HCT116 (cell line): ENCODE measurements around the gene SOCS7. TPM values are rescaled to one million over a fixed set of nuclear protein-coding genes. Genes with fewer than 3 reads are reported as not detected.

ENCODE experiments used
- ATAC-seq: fragments of 200-7000 bp; cut with Tn5 transposase; 2 replicates; pipeline ENCODE4 v1.9.1; 2020; ENCODE audit warnings: mild to moderate bottlenecking, moderate library complexity
- BruUV-seq: library from RNA; stranded (reverse); fragments of 400-500 nt; replicated peaks from 2 replicates; lab custom pipeline; 2021; lab: Mats Ljungman, UMichigan
- CTCF ChIA-PET: fragments of 300-600 bp; sonication (Branson Sonifier 250); formaldehyde crosslinking; loops from one replicate; lab custom pipeline; 2021; ENCODE audit warnings: antibody characterized with exemption; lab: Charles Lee
- POLR2A ChIA-PET: fragments of 300-600, 350-600 bp; sonication (Branson Sonifier 250); formaldehyde crosslinking; loops from one replicate; lab custom pipeline; 2021; ENCODE audit warnings: antibody characterized with exemption; lab: Charles Lee
- RAD21 ChIA-PET, 2 experiments: fragments of 300-600 bp; sonication (Branson Sonifier 250); formaldehyde crosslinking; loops; one replicate each; lab custom pipeline; 2023; ENCODE audit warnings: low total read pairs in 2 of 2; ENCODE audit not compliant: uncharacterized antibody in 2 of 2, unreplicated experiment in 2 of 2, low non-redundant PET in 1 of 2; lab: Charles Lee
- DNase-seq: peaks from one replicate; pipeline ENCODE4 v3.0.0-alpha.2; 2010; ENCODE audit warnings: low read depth, low spot score
- H2AFZ ChIP-seq: fragments of 200-600 bp; shearing (Covaris generic), sonication (generic); 2 replicates; pipeline ENCODE4 v1.6.1; 2017; ENCODE audit warnings: low read depth, mixed run types, mixed read lengths, antibody characterized with exemption, low read length; ENCODE audit not compliant: poor library complexity, severe bottlenecking
- H3K27ac ChIP-seq: 2 replicates; pipeline ENCODE4 v1.5.1; 2012; ENCODE audit warnings: low read depth, low read length
- H3K27me3 ChIP-seq: fragments of 200-600 bp; sonication (generic); 2 replicates; pipeline ENCODE4 v1.6.1; 2016; ENCODE audit warnings: mixed run types, low read length, mixed read lengths; ENCODE audit not compliant: insufficient read depth
- H3K36me3 ChIP-seq, 2 experiments: fragments of 200-500 bp in 1 of 2; fragments of 200-600 bp in 1 of 2; sonication (Bioruptor generic) in 1 of 2; sonication (generic) in 1 of 2; 2 replicates each; pipeline versions ENCODE4 v1.5.1 to v1.6.1; 2014 to 2016; ENCODE audit warnings: low read length in 2 of 2, inconsistent platforms in 1 of 2, mixed read lengths in 1 of 2, mixed run types in 1 of 2; ENCODE audit not compliant: insufficient read depth in 2 of 2, control insufficient read depth in 1 of 2
- H3K4me1 ChIP-seq, 2 experiments: fragments of 200-600 bp in 1 of 2; sonication (generic) in 1 of 2; 2 replicates each; pipeline versions ENCODE4 v1.5.1 to v1.6.1; 2012 to 2017; ENCODE audit warnings: low read length in 2 of 2, inconsistent platforms in 1 of 2, mild to moderate bottlenecking in 1 of 2, mixed read lengths in 1 of 2, mixed run types in 1 of 2, moderate library complexity in 1 of 2; ENCODE audit not compliant: insufficient read depth in 2 of 2, control insufficient read depth in 1 of 2
- H3K4me2 ChIP-seq: fragments of 200-600 bp; sonication (generic); 2 replicates; pipeline ENCODE4 v1.6.1; 2017; ENCODE audit warnings: mixed run types, low read length, mixed read lengths
- H3K4me3 ChIP-seq, 2 experiments: fragments of 200-600 bp in 1 of 2; sonication (generic) in 1 of 2; replicated peaks in 1 of 2; 2 replicates each; pipeline ENCODE4 v1.5.1; 2011 to 2016; ENCODE audit warnings: low read length in 2 of 2, control low read depth in 1 of 2, low read depth in 1 of 2, mild to moderate bottlenecking in 1 of 2, mixed read lengths in 1 of 2, mixed run types in 1 of 2
- H3K79me2 ChIP-seq: fragments of 200-600 bp; sonication (generic); 2 replicates; pipeline ENCODE4 v1.6.1; 2017; ENCODE audit warnings: mild to moderate bottlenecking, mixed run types, low read length, moderate library complexity, mixed read lengths; ENCODE audit not compliant: insufficient read depth
- H3K9ac ChIP-seq: fragments of 200-600 bp; sonication (generic); 2 replicates; pipeline ENCODE4 v1.6.1; 2016; ENCODE audit warnings: low read length, mixed read lengths
- H3K9me2 ChIP-seq: fragments of 200-600 bp; sonication (generic), shearing (Covaris generic); 2 replicates; pipeline ENCODE4 v1.6.1; 2017; ENCODE audit warnings: mixed run types, mild to moderate bottlenecking, moderate library complexity; ENCODE audit not compliant: insufficient read depth
- H3K9me3 ChIP-seq, 2 experiments: fragments of 200-500 bp in 1 of 2; fragments of 200-600 bp in 1 of 2; sonication (Bioruptor generic) in 1 of 2; sonication (generic) in 1 of 2; 2 replicates each; pipeline ENCODE4 v1.6.1; 2014 to 2017; ENCODE audit warnings: low read length in 2 of 2, mixed read lengths in 2 of 2, inconsistent platforms in 1 of 2, low read depth in 1 of 2, mild to moderate bottlenecking in 1 of 2, mixed run types in 1 of 2, moderate library complexity in 1 of 2; ENCODE audit not compliant: control insufficient read depth in 1 of 2, insufficient read depth in 1 of 2
- H4K20me1 ChIP-seq: fragments of 200-600 bp; sonication (generic), shearing (Covaris generic); 2 replicates; pipeline ENCODE4 v1.6.1; 2017; ENCODE audit warnings: mixed run types, mild to moderate bottlenecking, moderate library complexity; ENCODE audit not compliant: insufficient read depth
- CBX3 ChIP-seq: IDR thresholded peaks from 2 replicates; pipeline ENCODE4 v1.6.1; 2012; ENCODE audit warnings: low read depth
- JUND ChIP-seq: IDR thresholded peaks from 2 replicates; pipeline ENCODE4 v1.6.1; 2012
- POLR2AphosphoS5 ChIP-seq: IDR thresholded peaks from 2 replicates; pipeline ENCODE4 v1.6.1; 2011; ENCODE audit warnings: mild to moderate bottlenecking, low read depth, low read length, moderate library complexity
- RAD21 ChIP-seq: IDR thresholded peaks from 2 replicates; pipeline ENCODE4 v1.6.1; 2012; ENCODE audit warnings: low read depth, mild to moderate bottlenecking
- SIN3A ChIP-seq: IDR thresholded peaks from 2 replicates; pipeline ENCODE4 v1.6.1; 2012; ENCODE audit warnings: low read depth
- SRF ChIP-seq: IDR thresholded peaks from 2 replicates; pipeline ENCODE4 v1.6.1; 2012; ENCODE audit warnings: low read depth
- YY1 ChIP-seq: IDR thresholded peaks from 2 replicates; pipeline ENCODE4 v1.6.1; 2011; ENCODE audit warnings: low read length, low read depth, moderate library complexity, mild to moderate bottlenecking; ENCODE audit not compliant: insufficient replicate concordance; ENCODE audit errors: extremely low read depth
- ZFX ChIP-seq: fragments of 450-650 bp; IDR thresholded peaks from 2 replicates; pipeline ENCODE4 v1.6.1; 2017
- ZNF274 ChIP-seq: fragments of 200-500 bp; sonication (Bioruptor generic); IDR thresholded peaks from 2 replicates; pipeline ENCODE4 v1.6.1; 2014; ENCODE audit warnings: mild to moderate bottlenecking, low read depth, low read length, inconsistent platforms
- intact Hi-C: fragments of 100-400 bp; cut with micrococcal nuclease; formaldehyde crosslinking; loops from 2 replicates; pipeline ENCODE4 v1.10.0; 2022
- total RNA-seq: library from RNA; stranded (reverse); gene quantifications from one replicate; pipeline ENCODE4 v1.2.1, GENCODE V29; 2021; ENCODE audit not compliant: unreplicated experiment
- TF ChIP-seq, protein P1 (sequence below): IDR thresholded peaks from 2 replicates; pipeline ENCODE4 v1.6.1; 2012; ENCODE audit warnings: low read depth
- TF ChIP-seq, protein P2 (sequence below), 3 experiments: fragments of 200-600 bp in 1 of 3; sonication (generic) in 1 of 3; IDR thresholded peaks in 2 of 3; conservative IDR thresholded peaks in 1 of 3; 2 replicates each; pipeline ENCODE4 v1.5.1; 2012 to 2017; ENCODE audit warnings: low read depth in 2 of 3, low read length in 2 of 3, antibody characterized with exemption in 1 of 3, borderline replicate concordance in 1 of 3, control low read depth in 1 of 3, mild to moderate bottlenecking in 1 of 3, mixed read lengths in 1 of 3, mixed run types in 1 of 3, moderate library complexity in 1 of 3; ENCODE audit not compliant: insufficient read depth in 1 of 3

SOCS7 gene
- total RNA-seq, 1 experiment from 2014 or later, result 49.9 TPM

DNA sequence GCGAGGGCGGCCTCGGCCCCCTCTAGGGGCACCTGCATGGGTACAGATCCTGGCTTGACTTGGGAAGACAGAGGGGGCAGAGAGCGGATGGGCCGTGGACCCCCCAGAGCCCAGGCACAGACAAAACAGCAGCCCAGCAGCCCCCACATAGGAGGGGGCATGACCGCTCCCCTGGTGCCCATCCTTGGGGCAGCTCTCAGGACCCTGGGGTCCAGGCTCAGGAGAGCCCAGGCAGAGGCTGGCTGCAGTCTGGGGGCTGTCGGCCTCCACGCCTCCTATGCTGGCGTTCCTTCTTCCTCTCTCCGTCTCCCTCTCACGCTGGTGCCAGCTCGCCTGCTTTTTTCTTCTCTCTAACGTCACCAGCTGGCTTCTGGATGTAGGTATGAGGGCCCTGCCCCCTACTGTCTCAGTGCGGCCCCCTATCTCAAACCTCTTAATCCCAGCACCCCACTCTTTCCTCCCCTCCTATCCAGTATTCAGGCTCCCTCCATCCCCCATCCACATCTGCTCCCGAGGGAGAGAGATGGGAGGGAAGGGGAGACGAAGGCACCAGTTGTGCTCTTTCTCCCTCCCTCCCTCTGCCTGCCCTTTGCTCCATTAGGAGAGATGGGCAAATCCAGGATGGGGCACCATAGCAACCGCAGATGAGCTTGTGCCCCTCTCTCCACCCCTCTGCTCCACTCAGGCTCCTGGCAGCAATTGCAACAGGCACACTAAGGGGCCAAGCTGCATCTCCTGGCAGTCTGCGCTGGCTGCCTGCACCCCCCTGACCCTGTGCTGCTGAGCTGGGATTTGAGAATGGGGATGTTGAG lies 7.8 kb upstream of the SOCS7 start, which contains the start of gene GPR179:
TSS of gene GPR179 (minus strand) at position 349 of the 812 bp plus-strand sequence. CDS start at position 182, 167 bp downstream.
- Histone ChIP-seq H3K9me3 (no peaks in the 10 kb centered on the region), H3K4me2 (no peak within 1 kb of the TSS), H3K9ac (no peak within 1 kb of the TSS), H3K36me3 (no peaks in the 10 kb centered on the region), H3K79me2 (no peaks in the 10 kb centered on the region), H4K20me1 (no peaks in the 10 kb centered on the region)
- no peak for ATAC-seq
- no peak for DNase-seq
- intact Hi-C loops, result no loop called here
- POLR2A ChIA-PET, result no interaction called here
- BruUV-seq, result no TSS peak
- TF ChIP-seq ZNF274 (no peak), RAD21 (no peak), SIN3A (no peak), YY1 (no peak), CBX3 (no peak), JUND (no peak), POLR2AphosphoS5 (no peak), SRF (no peak), ZFX (no peak)
- TF ChIP-seq, protein P1, sequence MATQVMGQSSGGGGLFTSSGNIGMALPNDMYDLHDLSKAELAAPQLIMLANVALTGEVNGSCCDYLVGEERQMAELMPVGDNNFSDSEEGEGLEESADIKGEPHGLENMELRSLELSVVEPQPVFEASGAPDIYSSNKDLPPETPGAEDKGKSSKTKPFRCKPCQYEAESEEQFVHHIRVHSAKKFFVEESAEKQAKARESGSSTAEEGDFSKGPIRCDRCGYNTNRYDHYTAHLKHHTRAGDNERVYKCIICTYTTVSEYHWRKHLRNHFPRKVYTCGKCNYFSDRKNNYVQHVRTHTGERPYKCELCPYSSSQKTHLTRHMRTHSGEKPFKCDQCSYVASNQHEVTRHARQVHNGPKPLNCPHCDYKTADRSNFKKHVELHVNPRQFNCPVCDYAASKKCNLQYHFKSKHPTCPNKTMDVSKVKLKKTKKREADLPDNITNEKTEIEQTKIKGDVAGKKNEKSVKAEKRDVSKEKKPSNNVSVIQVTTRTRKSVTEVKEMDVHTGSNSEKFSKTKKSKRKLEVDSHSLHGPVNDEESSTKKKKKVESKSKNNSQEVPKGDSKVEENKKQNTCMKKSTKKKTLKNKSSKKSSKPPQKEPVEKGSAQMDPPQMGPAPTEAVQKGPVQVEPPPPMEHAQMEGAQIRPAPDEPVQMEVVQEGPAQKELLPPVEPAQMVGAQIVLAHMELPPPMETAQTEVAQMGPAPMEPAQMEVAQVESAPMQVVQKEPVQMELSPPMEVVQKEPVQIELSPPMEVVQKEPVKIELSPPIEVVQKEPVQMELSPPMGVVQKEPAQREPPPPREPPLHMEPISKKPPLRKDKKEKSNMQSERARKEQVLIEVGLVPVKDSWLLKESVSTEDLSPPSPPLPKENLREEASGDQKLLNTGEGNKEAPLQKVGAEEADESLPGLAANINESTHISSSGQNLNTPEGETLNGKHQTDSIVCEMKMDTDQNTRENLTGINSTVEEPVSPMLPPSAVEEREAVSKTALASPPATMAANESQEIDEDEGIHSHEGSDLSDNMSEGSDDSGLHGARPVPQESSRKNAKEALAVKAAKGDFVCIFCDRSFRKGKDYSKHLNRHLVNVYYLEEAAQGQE, result no peak
- TF ChIP-seq, protein P2, sequence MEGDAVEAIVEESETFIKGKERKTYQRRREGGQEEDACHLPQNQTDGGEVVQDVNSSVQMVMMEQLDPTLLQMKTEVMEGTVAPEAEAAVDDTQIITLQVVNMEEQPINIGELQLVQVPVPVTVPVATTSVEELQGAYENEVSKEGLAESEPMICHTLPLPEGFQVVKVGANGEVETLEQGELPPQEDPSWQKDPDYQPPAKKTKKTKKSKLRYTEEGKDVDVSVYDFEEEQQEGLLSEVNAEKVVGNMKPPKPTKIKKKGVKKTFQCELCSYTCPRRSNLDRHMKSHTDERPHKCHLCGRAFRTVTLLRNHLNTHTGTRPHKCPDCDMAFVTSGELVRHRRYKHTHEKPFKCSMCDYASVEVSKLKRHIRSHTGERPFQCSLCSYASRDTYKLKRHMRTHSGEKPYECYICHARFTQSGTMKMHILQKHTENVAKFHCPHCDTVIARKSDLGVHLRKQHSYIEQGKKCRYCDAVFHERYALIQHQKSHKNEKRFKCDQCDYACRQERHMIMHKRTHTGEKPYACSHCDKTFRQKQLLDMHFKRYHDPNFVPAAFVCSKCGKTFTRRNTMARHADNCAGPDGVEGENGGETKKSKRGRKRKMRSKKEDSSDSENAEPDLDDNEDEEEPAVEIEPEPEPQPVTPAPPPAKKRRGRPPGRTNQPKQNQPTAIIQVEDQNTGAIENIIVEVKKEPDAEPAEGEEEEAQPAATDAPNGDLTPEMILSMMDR (IDR thresholded peaks at IDR 0.05 in 2 of 3, conservative IDR thresholded peaks at IDR 0.05 in 1 of 3; ENCODE audit: borderline replicate concordance in 1 of 3, insufficient read depth in 1 of 3, low read depth in 2 of 3, low read length in 2 of 3), result no peak
- TF ChIP-seq, all 23 proteins: peak for 0
- H3K4me1 ChIP-seq, result peaks cover 5 to 7% of the 10 kb centered on the region in 2 experiments; a peak in 3 of 4 replicates
- no peak within 1 kb of the TSS for H3K27ac ChIP-seq
- RAD21 ChIA-PET, result no interaction called here
- H2AFZ ChIP-seq, result no peak within 1 kb of the TSS
- CTCF ChIA-PET, result interaction anchor here (0.8 kb wide), 1 partner anchor 10 kb away, joined by 3 read pairs; no protein-coding TSS in a partner anchor
- H3K4me3 ChIP-seq, result no peak within 1 kb of the TSS
- no peaks in the 10 kb centered on the region for H3K9me2 ChIP-seq
- no peaks in the 10 kb centered on the region for H3K27me3 ChIP-seq
